ENCODE results near the gene MOB3A. TPM values are rescaled to one million over a fixed set of nuclear protein-coding genes. Genes with fewer than 3 reads are reported as not detected.
A peak's percentile ranks its signal among the peaks of the same experiment; 100 is the strongest.

The MOB3A gene
- total RNA-seq, 2 donors from 2014 or later, result 20.9 to 21.8 TPM

DNA sequence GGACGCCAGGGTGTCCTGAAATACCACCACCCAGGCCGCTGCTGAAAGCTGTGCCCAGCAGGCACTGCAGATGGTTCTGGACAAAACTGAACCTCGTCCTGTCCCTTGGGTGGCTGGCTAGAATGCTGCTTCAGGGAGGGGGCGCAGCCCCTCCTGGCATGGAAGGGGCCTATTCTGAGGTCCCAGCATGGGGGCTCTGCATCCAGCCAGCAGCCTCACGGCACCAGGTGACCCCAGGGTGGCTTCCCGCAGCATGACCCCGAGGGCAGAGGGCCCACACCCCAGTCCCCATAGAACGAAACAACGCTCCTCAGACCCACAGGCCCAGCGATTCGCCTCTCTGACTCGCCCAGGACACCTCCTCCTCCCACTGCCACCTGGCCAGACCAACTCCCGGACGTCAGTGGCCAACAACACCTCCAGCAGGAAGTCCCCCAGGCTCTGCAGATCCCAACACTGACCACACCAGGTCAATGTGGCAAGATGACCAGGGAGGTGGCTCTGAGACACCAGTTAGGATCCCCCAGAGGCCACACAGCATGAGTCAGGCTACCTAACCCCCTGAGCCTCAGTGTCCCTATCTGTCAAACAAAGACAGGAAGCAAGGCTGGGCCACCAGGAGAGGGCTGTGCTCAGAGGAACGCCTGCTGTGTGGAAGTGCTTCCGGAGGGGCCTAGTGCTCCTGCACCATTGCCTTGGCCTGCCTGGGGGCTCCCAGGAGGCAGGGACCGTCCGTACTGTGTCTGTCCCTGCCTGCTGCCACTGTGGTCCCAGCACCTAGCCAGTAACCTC, 51.2 kb downstream of the MOB3A start:
- Histone ChIP-seq H3K9ac (ENCODE audit: extremely low read depth, low read length, poor library complexity, severe bottlenecking) (no peak overlapping the region), H3K4me1 (ENCODE audit: control insufficient read depth, insufficient read depth, low read length) (peaks cover 14% of the 10 kb centered on the region)

DNA sequence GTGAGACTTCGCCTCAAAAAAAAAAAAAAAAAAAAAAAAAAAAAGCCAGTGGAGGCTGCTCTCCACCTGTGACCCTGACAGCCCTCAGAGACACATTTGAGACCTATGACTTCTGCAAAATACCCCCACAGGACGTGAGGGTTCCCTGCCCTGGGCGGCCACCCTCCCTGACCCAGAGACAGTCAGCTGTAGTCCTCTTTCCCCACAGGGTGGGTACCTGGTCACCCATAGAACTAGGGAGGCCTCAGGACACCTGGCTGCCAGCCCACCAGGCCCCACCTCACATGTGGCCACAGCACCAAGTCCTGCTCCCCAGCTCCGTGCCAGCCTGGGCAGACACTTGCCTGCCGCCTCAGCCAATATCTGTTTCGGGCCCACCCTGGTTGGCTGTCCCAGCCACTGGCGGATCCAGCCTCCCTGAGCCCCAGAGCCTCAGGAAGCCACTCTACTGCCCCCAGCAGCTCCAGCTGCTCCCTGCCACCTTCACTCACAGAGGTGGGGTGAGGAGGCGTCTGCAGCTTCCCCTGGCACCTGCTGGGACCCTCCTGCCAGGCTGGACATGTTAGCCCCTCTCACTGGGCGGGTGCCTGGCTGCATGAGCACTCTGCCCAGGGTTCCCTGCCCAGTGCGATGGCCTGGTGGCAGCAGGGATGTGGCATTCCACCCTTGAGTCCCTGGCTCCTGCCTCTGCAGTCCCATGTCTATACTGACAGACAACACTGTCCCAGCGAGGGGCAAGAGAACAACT, 52.0 kb downstream of the MOB3A start:
- Mint-ChIP-seq H3K9me3 (no peaks in the 10 kb centered on the region), H3K36me3 (ENCODE audit: low read depth) (peaks cover 17% of the 10 kb centered on the region), H3K4me3 (no peak overlapping the region), H3K27me3 (ENCODE audit: insufficient read depth) (no peaks in the 10 kb centered on the region), H3K27ac (no peak overlapping the region), H3K4me1 (no peaks in the 10 kb centered on the region)
- Histone ChIP-seq H3K9ac (ENCODE audit: extremely low read depth, low read length, poor library complexity, severe bottlenecking) (no peak overlapping the region), H3K4me3 (ENCODE audit: low read length) (no peak overlapping the region), H3K9me3 (ENCODE audit: control insufficient read depth, low read length) (no peaks in the 10 kb centered on the region), H3K36me3 (ENCODE audit: control insufficient read depth, insufficient read depth, low read length) (peaks cover 44% of the 10 kb centered on the region), H3K4me1 (ENCODE audit: control insufficient read depth, insufficient read depth, low read length) (peaks cover 8% of the 10 kb centered on the region), H3K27ac (ENCODE audit: low read depth, low read length) (no peak overlapping the region), H3K27me3 (ENCODE audit: control insufficient read depth, insufficient read depth, low read length, poor library complexity, severe bottlenecking) (no peaks in the 10 kb centered on the region)
- DNase-seq, result peak; percentile 67
- 92 to 94% methylated on average over 6 to 11 of the region's 11 CpGs for WGBS, 2 experiments (ENCODE audit: insufficient coverage in 1 of 2, insufficient read length in 1 of 2)
- TF ChIP-seq, protein P1, sequence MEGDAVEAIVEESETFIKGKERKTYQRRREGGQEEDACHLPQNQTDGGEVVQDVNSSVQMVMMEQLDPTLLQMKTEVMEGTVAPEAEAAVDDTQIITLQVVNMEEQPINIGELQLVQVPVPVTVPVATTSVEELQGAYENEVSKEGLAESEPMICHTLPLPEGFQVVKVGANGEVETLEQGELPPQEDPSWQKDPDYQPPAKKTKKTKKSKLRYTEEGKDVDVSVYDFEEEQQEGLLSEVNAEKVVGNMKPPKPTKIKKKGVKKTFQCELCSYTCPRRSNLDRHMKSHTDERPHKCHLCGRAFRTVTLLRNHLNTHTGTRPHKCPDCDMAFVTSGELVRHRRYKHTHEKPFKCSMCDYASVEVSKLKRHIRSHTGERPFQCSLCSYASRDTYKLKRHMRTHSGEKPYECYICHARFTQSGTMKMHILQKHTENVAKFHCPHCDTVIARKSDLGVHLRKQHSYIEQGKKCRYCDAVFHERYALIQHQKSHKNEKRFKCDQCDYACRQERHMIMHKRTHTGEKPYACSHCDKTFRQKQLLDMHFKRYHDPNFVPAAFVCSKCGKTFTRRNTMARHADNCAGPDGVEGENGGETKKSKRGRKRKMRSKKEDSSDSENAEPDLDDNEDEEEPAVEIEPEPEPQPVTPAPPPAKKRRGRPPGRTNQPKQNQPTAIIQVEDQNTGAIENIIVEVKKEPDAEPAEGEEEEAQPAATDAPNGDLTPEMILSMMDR (conservative IDR thresholded peaks at IDR 0.05), result peak; percentile 24

More for the DNA sequence above, 51.2 kb downstream of the MOB3A start:
- Mint-ChIP-seq H3K9me3 (no peaks in the 10 kb centered on the region), H3K27me3 (ENCODE audit: insufficient read depth) (no peaks in the 10 kb centered on the region), H3K27ac (peak overlapping the region; percentile 30), H3K4me3 (no peak overlapping the region), H3K36me3 (ENCODE audit: low read depth) (peaks cover 13% of the 10 kb centered on the region), H3K4me1 (no peaks in the 10 kb centered on the region)
- no peaks in the 10 kb centered on the region for H3K27me3 ChIP-seq (ENCODE audit: control insufficient read depth, insufficient read depth, low read length, poor library complexity, severe bottlenecking)
- H3K4me3 ChIP-seq (ENCODE audit: low read length), result no peak overlapping the region
- H3K27ac ChIP-seq (ENCODE audit: low read depth, low read length), result no peak overlapping the region
- TF ChIP-seq, protein P1 (conservative IDR thresholded peaks at IDR 0.05), result no peak
- peak; percentile 45 for DNase-seq
- H3K36me3 ChIP-seq (ENCODE audit: control insufficient read depth, insufficient read depth, low read length), result peaks cover 40% of the 10 kb centered on the region
- 93 to 95% methylated on average over 12 to 18 of the region's 18 CpGs for WGBS, 2 experiments (ENCODE audit: insufficient coverage in 1 of 2, insufficient read length in 1 of 2)
- H3K9me3 ChIP-seq (ENCODE audit: control insufficient read depth, low read length), result no peaks in the 10 kb centered on the region

DNA sequence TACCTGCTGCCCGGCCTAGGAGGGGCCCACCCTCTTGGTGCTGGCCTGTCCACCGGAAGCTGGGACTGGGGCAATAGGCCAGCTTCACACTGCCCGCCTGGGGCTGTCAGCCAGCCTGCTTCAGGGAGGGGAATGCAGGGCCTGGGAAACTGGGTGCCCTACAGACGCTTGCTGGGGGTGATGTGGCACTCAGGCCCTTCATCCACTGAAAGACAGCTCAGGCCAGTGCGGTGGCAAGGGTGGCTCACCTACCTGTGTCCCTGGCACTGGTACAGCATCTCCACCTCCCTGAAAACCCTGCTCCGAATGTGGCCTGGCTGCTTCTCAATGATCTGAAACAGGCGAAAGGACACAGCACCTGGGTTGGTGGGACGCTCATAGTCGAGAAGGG, 52.9 kb downstream of the MOB3A start:
- Histone ChIP-seq H3K9ac (ENCODE audit: extremely low read depth, low read length, poor library complexity, severe bottlenecking) (no peak overlapping the region), H3K27ac (ENCODE audit: low read depth, low read length) (no peak overlapping the region), H3K4me1 (ENCODE audit: control insufficient read depth, insufficient read depth, low read length) (peaks cover 4% of the 10 kb centered on the region), H3K36me3 (ENCODE audit: control insufficient read depth, insufficient read depth, low read length) (peaks cover 46% of the 10 kb centered on the region), H3K27me3 (ENCODE audit: control insufficient read depth, insufficient read depth, low read length, poor library complexity, severe bottlenecking) (no peaks in the 10 kb centered on the region), H3K4me3 (ENCODE audit: low read length) (no peak overlapping the region), H3K9me3 (ENCODE audit: control insufficient read depth, low read length) (no peaks in the 10 kb centered on the region)
- TF ChIP-seq, protein P1 (conservative IDR thresholded peaks at IDR 0.05), result no peak
- no peaks in the 10 kb centered on the region for H3K27me3 Mint-ChIP-seq (ENCODE audit: insufficient read depth)
- no peak overlapping the region for H3K27ac Mint-ChIP-seq
- peak; percentile 49 for DNase-seq
- 93 to 94% methylated on average over 8 to 9 of the region's 9 CpGs for WGBS, 2 experiments (ENCODE audit: insufficient coverage in 1 of 2, insufficient read length in 1 of 2)
- peaks cover 19% of the 10 kb centered on the region for H3K36me3 Mint-ChIP-seq (ENCODE audit: low read depth)
- H3K4me1 Mint-ChIP-seq, result no peaks in the 10 kb centered on the region
- H3K4me3 Mint-ChIP-seq, result no peak overlapping the region
- no peaks in the 10 kb centered on the region for H3K9me3 Mint-ChIP-seq
